ENCODE measurements around the gene ASB3. TPM values are rescaled to one million over a fixed set of nuclear protein-coding genes. Genes with fewer than 3 reads are reported as not detected.
"Not testable (repeated sequence)": the region's sequence is repeated elsewhere in the genome, so short reads cannot be mapped to it uniquely, and the experiment has no call there.

Gene ASB3
- total RNA-seq, 1 donor from 2014 or later = 11.4 TPM

DNA sequence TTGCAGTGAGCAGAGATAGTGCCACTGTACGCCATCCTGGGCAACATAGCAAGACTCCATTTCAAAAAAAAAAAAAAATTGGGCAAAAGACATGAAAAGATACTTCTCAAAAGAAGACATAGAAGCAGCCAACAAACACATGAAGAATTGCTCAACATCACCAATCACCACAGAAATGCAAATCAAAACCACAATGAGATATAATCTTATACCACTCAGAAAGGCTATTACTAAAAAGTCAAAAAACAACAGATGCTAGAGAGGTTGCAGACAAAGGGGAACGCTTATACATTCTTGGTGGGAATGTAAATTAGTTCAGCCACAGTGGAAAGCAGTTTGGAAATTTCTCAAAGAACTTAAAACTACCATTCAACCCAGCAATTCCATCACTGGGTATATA lies 62.2 kb downstream of the ASB3 start:
- no peak for DNase-seq
- Histone ChIP-seq H3K36me3 (peaks cover 12% of the 10 kb centered on the region), H3K27ac (replicated peaks) (no peak overlapping the region), H3K27me3 (ENCODE audit: low read depth) (no peaks in the 10 kb centered on the region), H3K9me3 (replicated peaks) (no peaks in the 10 kb centered on the region), H3K4me3 (no peak overlapping the region), H3K4me1 (no peaks in the 10 kb centered on the region)
- intact Hi-C loops (cut with micrococcal nuclease) = no loop called here
- TF ChIP-seq, protein P1, sequence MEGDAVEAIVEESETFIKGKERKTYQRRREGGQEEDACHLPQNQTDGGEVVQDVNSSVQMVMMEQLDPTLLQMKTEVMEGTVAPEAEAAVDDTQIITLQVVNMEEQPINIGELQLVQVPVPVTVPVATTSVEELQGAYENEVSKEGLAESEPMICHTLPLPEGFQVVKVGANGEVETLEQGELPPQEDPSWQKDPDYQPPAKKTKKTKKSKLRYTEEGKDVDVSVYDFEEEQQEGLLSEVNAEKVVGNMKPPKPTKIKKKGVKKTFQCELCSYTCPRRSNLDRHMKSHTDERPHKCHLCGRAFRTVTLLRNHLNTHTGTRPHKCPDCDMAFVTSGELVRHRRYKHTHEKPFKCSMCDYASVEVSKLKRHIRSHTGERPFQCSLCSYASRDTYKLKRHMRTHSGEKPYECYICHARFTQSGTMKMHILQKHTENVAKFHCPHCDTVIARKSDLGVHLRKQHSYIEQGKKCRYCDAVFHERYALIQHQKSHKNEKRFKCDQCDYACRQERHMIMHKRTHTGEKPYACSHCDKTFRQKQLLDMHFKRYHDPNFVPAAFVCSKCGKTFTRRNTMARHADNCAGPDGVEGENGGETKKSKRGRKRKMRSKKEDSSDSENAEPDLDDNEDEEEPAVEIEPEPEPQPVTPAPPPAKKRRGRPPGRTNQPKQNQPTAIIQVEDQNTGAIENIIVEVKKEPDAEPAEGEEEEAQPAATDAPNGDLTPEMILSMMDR (IDR thresholded peaks at IDR 0.05; ENCODE audit: borderline replicate concordance) = no peak

DNA sequence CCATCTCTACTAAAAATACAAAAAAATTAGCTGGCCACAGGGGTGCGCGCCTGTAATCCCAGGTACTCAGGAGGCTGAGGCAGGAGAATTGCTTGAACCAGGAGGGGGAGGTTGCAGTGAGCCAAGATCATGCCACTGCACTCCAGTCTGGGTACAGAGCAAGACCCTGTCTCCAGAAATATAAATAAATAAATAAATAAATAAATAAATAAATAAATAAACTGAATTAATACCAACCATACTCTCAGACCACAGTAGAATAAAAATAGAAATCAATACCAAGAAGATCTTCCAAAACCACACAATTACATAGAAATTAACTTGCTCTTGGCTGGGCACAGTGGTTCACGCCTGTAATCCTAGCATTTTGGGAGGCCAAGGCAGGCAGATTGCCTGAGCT lies 65.8 kb downstream of the ASB3 start:
- H3K4me3 ChIP-seq; H3K27ac ChIP-seq (replicated peaks); DNase-seq; H3K4me1 ChIP-seq; H3K27me3 ChIP-seq (ENCODE audit: low read depth); intact Hi-C loops (cut with micrococcal nuclease): not testable (repeated sequence)
- Histone ChIP-seq H3K9me3 (replicated peaks) (peaks cover 13% of the 10 kb centered on the region), H3K36me3 (peaks cover 10% of the 10 kb centered on the region)

DNA sequence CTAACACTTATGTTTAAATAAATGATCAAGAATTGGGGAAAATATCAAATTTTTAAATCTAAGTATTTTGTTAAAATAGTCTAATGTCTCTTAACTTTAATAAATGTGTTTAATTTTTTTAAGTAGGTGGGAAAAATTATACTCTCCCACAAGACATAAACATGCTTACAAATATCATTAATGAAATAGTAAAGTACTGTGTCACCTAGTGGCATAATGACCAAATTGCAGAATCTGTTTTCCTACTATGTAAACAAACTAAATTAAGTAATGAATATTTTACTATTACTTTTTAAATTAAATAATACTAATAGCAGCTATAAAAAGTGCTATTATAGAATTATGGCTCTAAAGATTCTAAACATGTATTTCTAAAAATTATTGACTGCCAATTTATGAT lies 71.2 kb downstream of the ASB3 start:
- DNase-seq = no peak
- Histone ChIP-seq H3K4me3 (no peak overlapping the region), H3K27me3 (ENCODE audit: low read depth) (no peaks in the 10 kb centered on the region), H3K36me3 (peaks cover 31% of the 10 kb centered on the region), H3K4me1 (no peaks in the 10 kb centered on the region), H3K27ac (replicated peaks) (no peak overlapping the region), H3K9me3 (replicated peaks) (peaks cover 13% of the 10 kb centered on the region)
- intact Hi-C loops (cut with micrococcal nuclease) = loop anchor here (10.0 kb wide), 1 partner anchor 291 kb away; no protein-coding TSS in a partner anchor
- TF ChIP-seq, protein P1 (IDR thresholded peaks at IDR 0.05; ENCODE audit: borderline replicate concordance) = peak; percentile 70

DNA sequence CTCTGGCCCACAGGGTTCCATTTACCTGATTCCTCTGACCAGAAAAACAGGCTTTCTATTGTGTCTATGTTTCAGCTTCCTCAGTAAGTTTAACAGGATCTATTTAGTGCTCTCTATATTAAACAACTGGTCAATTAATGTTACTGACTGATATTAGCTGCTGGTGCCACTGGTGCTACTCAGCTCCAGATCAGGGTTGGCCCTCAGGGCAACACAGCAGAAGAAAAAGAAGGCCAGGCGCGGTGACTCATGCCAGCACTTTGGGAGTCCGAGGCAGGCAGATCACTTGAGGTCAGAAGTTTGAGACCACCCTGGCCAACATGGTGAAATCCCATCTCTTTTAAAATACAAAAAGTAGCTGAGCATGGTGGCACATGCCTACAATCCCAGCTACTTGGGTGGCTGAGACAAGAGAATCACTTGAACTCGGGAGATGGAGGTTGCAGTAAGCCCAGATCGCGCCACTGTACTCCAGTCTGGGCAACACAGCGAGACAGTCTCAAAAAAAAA lies 75.4 kb downstream of the ASB3 start:
- peaks cover 60% of the 10 kb centered on the region for H3K36me3 ChIP-seq
- H3K4me3 ChIP-seq = no peak overlapping the region
- no peak overlapping the region for H3K27ac ChIP-seq (replicated peaks)
- no peaks in the 10 kb centered on the region for H3K4me1 ChIP-seq
- H3K9me3 ChIP-seq (replicated peaks) = peaks cover 9% of the 10 kb centered on the region
- TF ChIP-seq, protein P1 (IDR thresholded peaks at IDR 0.05; ENCODE audit: borderline replicate concordance) = no peak
- H3K27me3 ChIP-seq (ENCODE audit: low read depth) = no peaks in the 10 kb centered on the region
- intact Hi-C loops (cut with micrococcal nuclease) = loop anchor here (10.0 kb wide), 1 partner anchor 287 kb away; no protein-coding TSS in a partner anchor
- DNase-seq = no peak

DNA sequence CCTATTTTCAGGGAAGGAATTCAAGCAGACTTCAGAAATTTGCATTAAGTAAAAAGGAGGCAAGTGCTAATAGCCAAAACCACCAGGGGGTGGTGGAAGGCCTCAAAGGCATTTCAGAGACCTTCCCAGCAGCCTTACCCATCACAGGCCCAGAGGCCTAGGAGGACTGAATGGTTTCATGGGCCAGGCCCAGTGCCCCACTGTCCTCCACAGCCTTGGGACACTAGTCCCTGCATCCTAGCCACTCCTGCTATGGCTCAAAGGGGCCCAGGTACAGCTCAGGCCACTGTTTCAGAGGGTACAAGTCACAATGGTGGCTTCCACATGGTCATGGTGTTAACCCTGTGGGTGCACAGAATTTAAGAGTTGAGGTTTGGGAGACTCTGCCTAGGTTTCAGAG lies 77.8 kb downstream of the ASB3 start:
- Histone ChIP-seq H3K27ac (replicated peaks) (no peak overlapping the region), H3K4me1 (no peaks in the 10 kb centered on the region), H3K27me3 (ENCODE audit: low read depth) (no peaks in the 10 kb centered on the region), H3K36me3 (peaks cover 47% of the 10 kb centered on the region), H3K9me3 (replicated peaks) (peaks cover 9% of the 10 kb centered on the region), H3K4me3 (no peak overlapping the region)
- intact Hi-C loops (cut with micrococcal nuclease) = no loop called here
- DNase-seq = no peak
- TF ChIP-seq, protein P1 (IDR thresholded peaks at IDR 0.05; ENCODE audit: borderline replicate concordance) = no peak

DNA sequence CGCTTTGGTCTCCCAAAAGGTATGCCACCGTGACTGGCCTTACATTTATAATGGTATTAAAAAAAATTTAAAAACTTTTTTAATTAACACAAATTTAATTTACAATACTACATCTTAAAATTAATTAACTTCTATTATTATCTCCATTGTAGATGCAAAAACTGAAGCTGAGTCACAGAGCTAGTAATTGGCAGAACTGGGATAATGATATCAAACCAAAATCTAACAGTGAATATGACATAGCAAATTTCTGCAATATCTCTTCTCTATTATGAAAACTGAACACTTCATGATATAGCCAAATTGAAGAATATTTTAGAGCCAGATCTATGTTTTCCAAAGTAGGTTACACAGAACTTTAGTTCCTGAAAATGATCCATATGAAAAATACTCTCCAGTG lies 85.5 kb downstream of the ASB3 start:
- Histone ChIP-seq H3K9me3 (replicated peaks) (no peaks in the 10 kb centered on the region), H3K4me3 (no peak overlapping the region), H3K27me3 (ENCODE audit: low read depth) (no peaks in the 10 kb centered on the region), H3K36me3 (peaks cover 14% of the 10 kb centered on the region), H3K27ac (replicated peaks) (no peak overlapping the region), H3K4me1 (no peaks in the 10 kb centered on the region)
- no peak for DNase-seq
- intact Hi-C loops (cut with micrococcal nuclease) = no loop called here
- TF ChIP-seq, protein P1 (IDR thresholded peaks at IDR 0.05; ENCODE audit: borderline replicate concordance) = no peak
